ENCODE data around the gene GUCY2C.

GRCh38 chr12:14652483-14652882 lies 43.9 kb downstream of the GUCY2C start:
- no peak for TF ChIP-seq EZH2 (IDR thresholded peaks at IDR 0.05)
- TF ChIP-seq POLR2AphosphoS5 (IDR thresholded peaks at IDR 0.05; ENCODE audit: borderline replicate concordance, low read depth, low read length), result no peak

All from SK-N-MC (cell line).